PC-9 (cell line): ENCODE data around the gene GSAP. TPM values are rescaled to one million over a fixed set of nuclear protein-coding genes. Genes with fewer than 3 reads are reported as not detected.
"Not testable (repeated sequence)": the region's sequence is repeated elsewhere in the genome, so short reads cannot be mapped to it uniquely, and the experiment has no call there.

Experiments
- Bru-seq: library from RNA; stranded (reverse); fragments of 400-500 nt; gene quantifications from one replicate; lab custom pipeline; 2021; lab: Mats Ljungman, UMichigan
- BruChase-seq, 2 experiments: library from RNA; stranded (reverse); fragments of 400-500 nt; gene quantifications; one replicate each; lab custom pipeline; 2021; lab: Mats Ljungman, UMichigan
- BruUV-seq: library from RNA; stranded (reverse); fragments of 400-500 nt; replicated peaks from 2 replicates; lab custom pipeline; 2021; lab: Mats Ljungman, UMichigan
- CTCF ChIA-PET: fragments of 300-600 bp; sonication (Branson Sonifier 250); formaldehyde crosslinking; loops from one replicate; lab custom pipeline; 2022; ENCODE audit warnings: antibody characterized with exemption; lab: Charles Lee
- POLR2A ChIA-PET: fragments of 300-600 bp; sonication (Branson Sonifier 250); formaldehyde crosslinking; loops from one replicate; lab custom pipeline; 2022; ENCODE audit warnings: antibody characterized with exemption; ENCODE audit not compliant: unreplicated experiment; lab: Charles Lee
- DNase-seq, 2 experiments: peaks; one replicate each; pipeline versions ENCODE4 v3.0.0 to v3.0.0-alpha.2; 2015 to 2022; ENCODE audit warnings: mixed read lengths in 1 of 2
- H2AFZ ChIP-seq: fragments of 200-600 bp; sonication (generic); 2 replicates; pipeline ENCODE4 v1.8.1; 2017; ENCODE audit warnings: antibody characterized with exemption
- H3F3A ChIP-seq: fragments of 200-600 bp; sonication (generic); 2 replicates; pipeline ENCODE4 v1.8.1; 2017; ENCODE audit warnings: antibody characterized with exemption, mild to moderate bottlenecking, low read depth; ENCODE audit not compliant: insufficient read depth
- H3K27ac ChIP-seq: fragments of 200-600 bp; sonication (generic); 2 replicates; pipeline ENCODE4 v1.6.1; 2016; ENCODE audit warnings: mixed run types
- H3K27me3 ChIP-seq: fragments of 200-600 bp; sonication (generic); 2 replicates; pipeline ENCODE4 v1.6.1; 2016; ENCODE audit warnings: low read depth, mixed run types; ENCODE audit not compliant: insufficient read depth
- H3K36me3 ChIP-seq: fragments of 200-600 bp; sonication (generic); 2 replicates; pipeline ENCODE4 v1.6.1; 2016; ENCODE audit warnings: low read depth, mixed run types
- H3K4me1 ChIP-seq: fragments of 200-600 bp; sonication (generic); replicated peaks from 2 replicates; pipeline ENCODE4 v1.6.1; 2016; ENCODE audit warnings: mixed run types; ENCODE audit not compliant: insufficient read depth
- H3K4me2 ChIP-seq: fragments of 200-600 bp; sonication (generic); 2 replicates; pipeline ENCODE4 v1.6.1; 2017; ENCODE audit warnings: mixed run types
- H3K4me3 ChIP-seq: fragments of 200-600 bp; sonication (generic); 2 replicates; pipeline ENCODE4 v1.6.1; 2016; ENCODE audit warnings: mixed run types
- H3K79me2 ChIP-seq: fragments of 200-600 bp; sonication (generic); 2 replicates; pipeline ENCODE4 v1.6.1; 2017; ENCODE audit warnings: low read depth, mixed run types
- H3K9me2 ChIP-seq: fragments of 200-600 bp; sonication (generic); 2 replicates; pipeline ENCODE4 v1.8.1; 2017; ENCODE audit warnings: mild to moderate bottlenecking; ENCODE audit not compliant: insufficient read depth
- H3K9me3 ChIP-seq: fragments of 200-600 bp; sonication (generic); 2 replicates; pipeline ENCODE4 v1.8.1; 2016; ENCODE audit warnings: low read depth; ENCODE audit not compliant: insufficient read depth
- H4K20me1 ChIP-seq: fragments of 200-600 bp; sonication (generic); 2 replicates; pipeline ENCODE4 v1.8.1; 2017; ENCODE audit not compliant: insufficient read depth
- CTCF ChIP-seq: fragments of 200-600 bp; sonication (generic); conservative IDR thresholded peaks from 2 replicates; pipeline ENCODE4 v1.6.1; 2017; ENCODE audit warnings: mixed run types, antibody characterized with exemption, mild to moderate bottlenecking, moderate library complexity
- EZH2 ChIP-seq: fragments of 200-600 bp; sonication (generic); IDR thresholded peaks from 2 replicates; pipeline ENCODE4 v1.8.0; 2017; ENCODE audit warnings: antibody characterized with exemption, low read depth
- intact Hi-C: fragments of 100-400 bp; cut with micrococcal nuclease; formaldehyde crosslinking; loops from one replicate; pipeline ENCODE4 v1.10.0; 2022; ENCODE audit not compliant: unreplicated experiment
- long read RNA-seq: library from polyadenylated mRNA; stranded (forward); transcript quantifications from one replicate; pipeline ENCODE4 v2.0.0, GENCODE V29; 2022
- total RNA-seq: library from RNA; stranded (reverse); gene quantifications from 2 replicates; pipeline ENCODE4 v1.2.3, GENCODE V29; 2021

The GSAP gene
- total RNA-seq = 15.6 and 17.2 TPM in 2 replicates
- percentile 64 among the genes with signal in this experiment for Bru-seq, nascent RNA
- percentile 77 among the genes with signal in this experiment for BruChase-seq, experiment 1, labeled RNA remaining after a 2-hour chase
- percentile 54 among the genes with signal in this experiment for BruChase-seq, experiment 2, labeled RNA remaining after a 6-hour chase
- long read RNA-seq, partial matches to known transcripts = 13 of 34 reads
- long read RNA-seq, other reads (novel, unspliced or antisense) = 18 of 34 reads

GRCh38 chr7:77415823-77416620 lies at the start of gene GSAP:
Gene GSAP (minus strand): TSS chr7:77416349. CDS start chr7:77416321, 28 bp downstream.
- Histone ChIP-seq H4K20me1 (no peaks in the 10 kb centered on the region), H3K79me2 (peaks cover 39% of the 10 kb centered on the region), H3K4me1 (peaks cover 44% of the 10 kb centered on the region), H3K9me3 (no peaks in the 10 kb centered on the region), H3K9me2 (no peaks in the 10 kb centered on the region), H3K27me3 (no peaks in the 10 kb centered on the region), H3K36me3 (no peaks in the 10 kb centered on the region), H3K27ac (peak within 1 kb of the TSS; percentile 80), H3K4me2 (peak within 1 kb of the TSS; percentile 73), H3F3A (peaks cover 20% of the 10 kb centered on the region; the same call in 1 of the 2 replicates), H2AFZ (peak within 1 kb of the TSS; percentile 78), H3K4me3 (peak within 1 kb of the TSS; percentile 87)
- ChIA-PET CTCF (interaction anchor here (0.6 kb wide), 1 partner anchor 26 kb away, joined by 5 read pairs; no protein-coding TSS in a partner anchor), POLR2A (interaction anchor here (0.6 to 1.1 kb wide), 7 partner anchors 12 to 215 kb away, joined by 3 to 17 read pairs (median 4); no protein-coding TSS in a partner anchor)
- TF ChIP-seq EZH2 (no peak), CTCF (no peak)
- intact Hi-C loops = no loop called here
- no TSS peak for BruUV-seq
- peak in 1 of 2 experiments; percentile 61 for DNase-seq

GRCh38 chr7:77465256-77465655 lies 49.1 kb upstream of the GSAP start:
- intact Hi-C loops = no loop called here
- no peak overlapping the region for H3K4me3 ChIP-seq
- no peaks in the 10 kb centered on the region; the same call in 1 of the 2 replicates for H3K9me2 ChIP-seq
- peak overlapping the region; percentile 30; the same call in 1 of the 2 replicates for H3K27ac ChIP-seq
- H3K79me2 ChIP-seq = no peaks in the 10 kb centered on the region
- CTCF ChIA-PET = no interaction called here
- H3K36me3 ChIP-seq = no peaks in the 10 kb centered on the region
- no peak for TF ChIP-seq CTCF
- no peak for TF ChIP-seq EZH2
- DNase-seq = no peak
- no peak overlapping the region for H2AFZ ChIP-seq
- H3K9me3 ChIP-seq = peaks cover 9% of the 10 kb centered on the region; the same call in 1 of the 2 replicates
- H3K4me1 ChIP-seq = peaks cover 21% of the 10 kb centered on the region
- H3K4me2 ChIP-seq = no peak overlapping the region
- BruUV-seq = no TSS peak
- no peaks in the 10 kb centered on the region for H4K20me1 ChIP-seq
- H3F3A ChIP-seq = peaks cover 11% of the 10 kb centered on the region; the same call in 1 of the 2 replicates
- POLR2A ChIA-PET = no interaction called here
- no peaks in the 10 kb centered on the region for H3K27me3 ChIP-seq

GRCh38 chr7:77464589-77464988 lies 48.4 kb upstream of the GSAP start:
- intact Hi-C loops = no loop called here
- CTCF ChIA-PET = no interaction called here
- peaks cover 6% of the 10 kb centered on the region; the same call in 1 of the 2 replicates for H3K9me3 ChIP-seq
- BruUV-seq = no TSS peak
- peaks cover 21% of the 10 kb centered on the region for H3K4me1 ChIP-seq
- POLR2A ChIA-PET = no interaction called here
- no peak for TF ChIP-seq EZH2
- no peak for TF ChIP-seq CTCF
- H4K20me1 ChIP-seq = no peaks in the 10 kb centered on the region
- no peaks in the 10 kb centered on the region for H3K36me3 ChIP-seq
- DNase-seq = no peak
- H3K27me3 ChIP-seq = no peaks in the 10 kb centered on the region
- peaks cover 11% of the 10 kb centered on the region; the same call in 1 of the 2 replicates for H3F3A ChIP-seq
- peak overlapping the region; percentile 67 for H3K27ac ChIP-seq
- no peak overlapping the region for H3K4me2 ChIP-seq
- H3K4me3 ChIP-seq = no peak overlapping the region
- H3K9me2 ChIP-seq = no peaks in the 10 kb centered on the region; the same call in 1 of the 2 replicates
- H3K79me2 ChIP-seq = no peaks in the 10 kb centered on the region
- no peak overlapping the region for H2AFZ ChIP-seq

- H3K4me3 ChIP-seq, intact Hi-C loops, H3K79me2 ChIP-seq, CTCF ChIA-PET, H3K9me2 ChIP-seq, H3K9me3 ChIP-seq, POLR2A ChIA-PET, H3K27me3 ChIP-seq, H2AFZ ChIP-seq, H4K20me1 ChIP-seq, H3K36me3 ChIP-seq, BruUV-seq: not testable (repeated sequence)
- Histone ChIP-seq H3F3A (peaks cover 16% of the 10 kb centered on the region; the same call in 1 of the 2 replicates), H3K4me2 (0 out of 2 replicates have a peak overlapping the region, but pooled peaks have one; percentile 6), H3K27ac (peak overlapping the region; percentile 67), H3K4me1 (peaks cover 28% of the 10 kb centered on the region)
- peak in 1 of 2 experiments; percentile 83 for DNase-seq
These were observed 47.5 kb upstream of the GSAP start for GRCh38 chr7:77463632-77464031.
